Mesenchymal stem cell (in vitro differentiated cells and primary cell): ENCODE measurements around the gene TTLL10.

Experiments used
- DNase-seq: peaks from one replicate; pipeline ENCODE4 v3.0.0-alpha.2; 2013
- H2AFZ ChIP-seq: one replicate; pipeline ENCODE4 v1.6.1; 2013; ENCODE audit warnings: low read depth, mild to moderate bottlenecking, control low read depth, inconsistent platforms, low read length, moderate library complexity
- H2AK5ac ChIP-seq: 2 replicates; pipeline ENCODE4 v1.6.1; 2013; ENCODE audit warnings: low read length, moderate library complexity, mild to moderate bottlenecking, inconsistent platforms; ENCODE audit not compliant: severe bottlenecking
- H2BK120ac ChIP-seq: one replicate; pipeline ENCODE4 v1.6.1; 2013; ENCODE audit warnings: low read depth, mild to moderate bottlenecking, inconsistent platforms, low read length, moderate library complexity
- H2BK12ac ChIP-seq, 2 experiments: one replicate each; pipeline ENCODE4 v1.6.1; 2013; ENCODE audit warnings: inconsistent platforms in 2 of 2, low read length in 2 of 2, mild to moderate bottlenecking in 2 of 2, moderate library complexity in 2 of 2, control low read depth in 1 of 2
- H2BK15ac ChIP-seq: one replicate; pipeline ENCODE4 v1.6.1; 2013; ENCODE audit warnings: mild to moderate bottlenecking, low read depth, inconsistent platforms; ENCODE audit not compliant: poor library complexity, severe bottlenecking
- H2BK5ac ChIP-seq: 2 replicates; pipeline ENCODE4 v1.6.1; 2013; ENCODE audit warnings: low read depth, mild to moderate bottlenecking, low read length, control low read depth, inconsistent platforms; ENCODE audit not compliant: poor library complexity, severe bottlenecking
- H3K14ac ChIP-seq, 2 experiments: one replicate each; pipeline ENCODE4 v1.6.1; 2013; ENCODE audit warnings: inconsistent platforms in 2 of 2, low read length in 2 of 2, control low read depth in 1 of 2, mild to moderate bottlenecking in 1 of 2, moderate library complexity in 1 of 2
- H3K18ac ChIP-seq, 2 experiments: one replicate each; pipeline ENCODE4 v1.6.1; 2013; ENCODE audit warnings: inconsistent platforms in 2 of 2, low read length in 2 of 2, control low read depth in 1 of 2, low read depth in 1 of 2, mild to moderate bottlenecking in 1 of 2
- H3K23ac ChIP-seq, 2 experiments: one replicate each; pipeline ENCODE4 v1.6.1; 2013; ENCODE audit warnings: inconsistent platforms in 2 of 2, low read length in 2 of 2, mild to moderate bottlenecking in 2 of 2, moderate library complexity in 2 of 2, control low read depth in 1 of 2
- H3K27ac ChIP-seq: 2 replicates; pipeline ENCODE4 v1.5.1; 2013; ENCODE audit warnings: mild to moderate bottlenecking, moderate library complexity, low read length, control low read depth, inconsistent platforms; ENCODE audit not compliant: poor library complexity, severe bottlenecking
- H3K27me3 ChIP-seq, 2 experiments: 2 replicates each; pipeline versions ENCODE4 v1.6.1 to v1.7.0; 2013; ENCODE audit warnings: low read length in 2 of 2, mild to moderate bottlenecking in 2 of 2, moderate library complexity in 2 of 2, control low read depth in 1 of 2, inconsistent platforms in 1 of 2; ENCODE audit not compliant: control insufficient read depth in 1 of 2, insufficient read depth in 1 of 2
- H3K36me3 ChIP-seq, 2 experiments: 2 replicates each; pipeline versions ENCODE4 v1.6.1 to v1.7.0; 2013; ENCODE audit warnings: low read length in 2 of 2, control low read depth in 1 of 2, inconsistent platforms in 1 of 2, low read depth in 1 of 2, mild to moderate bottlenecking in 1 of 2; ENCODE audit not compliant: insufficient read depth in 2 of 2, control insufficient read depth in 1 of 2
- H3K4ac ChIP-seq, 2 experiments: one replicate each; pipeline ENCODE4 v1.6.1; 2013; ENCODE audit warnings: inconsistent platforms in 2 of 2, low read length in 2 of 2, mild to moderate bottlenecking in 2 of 2, moderate library complexity in 2 of 2, control low read depth in 1 of 2, low read depth in 1 of 2
- H3K4me1 ChIP-seq: 2 replicates; pipeline ENCODE4 v1.6.1; 2013; ENCODE audit warnings: low read depth, low read length, control low read depth; ENCODE audit not compliant: control insufficient read depth, insufficient read depth
- H3K4me2 ChIP-seq: 2 replicates; pipeline ENCODE4 v1.6.1; 2013; ENCODE audit warnings: low read length, mild to moderate bottlenecking, inconsistent platforms; ENCODE audit not compliant: poor library complexity, severe bottlenecking
- H3K4me3 ChIP-seq, 2 experiments: 2 replicates each; pipeline versions ENCODE4 v1.5.1 to v1.7.0; 2013; ENCODE audit warnings: low read length in 2 of 2, mild to moderate bottlenecking in 2 of 2, control low read depth in 1 of 2, low read depth in 1 of 2; ENCODE audit not compliant: insufficient read depth in 1 of 2
- H3K79me1 ChIP-seq: replicated peaks from 2 replicates; pipeline ENCODE4 v1.6.1; 2013; ENCODE audit warnings: mild to moderate bottlenecking, control low read depth, low read length, inconsistent platforms; ENCODE audit not compliant: poor library complexity, severe bottlenecking
- H3K9ac ChIP-seq: 2 replicates; pipeline ENCODE4 v1.7.0; 2013; ENCODE audit warnings: mild to moderate bottlenecking, low read length, moderate library complexity
- H3K9me3 ChIP-seq: 2 replicates; pipeline ENCODE4 v1.7.0; 2013; ENCODE audit warnings: mild to moderate bottlenecking, low read length; ENCODE audit not compliant: control insufficient read depth
- H4K8ac ChIP-seq: one replicate; pipeline ENCODE4 v1.6.1; 2013; ENCODE audit warnings: inconsistent platforms, mild to moderate bottlenecking, low read length, moderate library complexity
- H4K91ac ChIP-seq: one replicate; pipeline ENCODE4 v1.6.1; 2013; ENCODE audit warnings: mild to moderate bottlenecking, low read length, inconsistent platforms
- WGBS: methylation state at CpG from one replicate; pipeline ENCODE4 v1.1.7; 2013; ENCODE audit warnings: mixed read lengths; 5-methylcytosine and 5-hydroxymethylcytosine counted together

Gene TTLL10

GRCh38 chr1:1225913-1226312 lies 52.2 kb downstream of the TTLL10 start:
- no peaks in the 10 kb centered on the region for H3K27me3 ChIP-seq
- 99% methylated on average over 18 of the region's 18 CpGs for WGBS
- no peak for DNase-seq
- H3K9me3 ChIP-seq, result no peaks in the 10 kb centered on the region
- H3K36me3 ChIP-seq, result peaks cover 67 to 91% of the 10 kb centered on the region in 2 experiments
- peaks cover 19% of the 10 kb centered on the region for H3K4me1 ChIP-seq
- no peak overlapping the region for H3K23ac ChIP-seq
- H2BK5ac ChIP-seq, result no peak overlapping the region
- H3K9ac ChIP-seq, result no peak overlapping the region
- no peak overlapping the region for H2AFZ ChIP-seq
- H4K8ac ChIP-seq, result no peak overlapping the region
- H3K27ac ChIP-seq, result no peak overlapping the region
- H3K14ac ChIP-seq, result no peak overlapping the region
- H2BK12ac ChIP-seq, result no peak overlapping the region
- no peak overlapping the region for H3K4ac ChIP-seq
- H2AK5ac ChIP-seq, result no peak overlapping the region
- no peak overlapping the region for H4K91ac ChIP-seq
- no peak overlapping the region for H2BK120ac ChIP-seq
- no peak overlapping the region for H3K18ac ChIP-seq
- H3K4me3 ChIP-seq, result no peak overlapping the region
- no peak overlapping the region for H3K4me2 ChIP-seq
- H2BK15ac ChIP-seq, result no peak overlapping the region
- H3K79me1 ChIP-seq, result peaks cover 41% of the 10 kb centered on the region

GRCh38 chr1:1226566-1227362 lies 53.1 kb downstream of the TTLL10 start:
- no peak overlapping the region for H4K91ac ChIP-seq
- no peak overlapping the region for H2BK5ac ChIP-seq
- no peak overlapping the region for H4K8ac ChIP-seq
- no peak overlapping the region for H3K18ac ChIP-seq
- H2AFZ ChIP-seq, result no peak overlapping the region
- H2AK5ac ChIP-seq, result no peak overlapping the region
- H3K36me3 ChIP-seq, result peaks cover 58 to 83% of the 10 kb centered on the region in 2 experiments
- peaks cover 38% of the 10 kb centered on the region for H3K79me1 ChIP-seq
- no peak overlapping the region for H3K23ac ChIP-seq
- no peak overlapping the region for H3K9ac ChIP-seq
- 98% methylated on average over 41 of the region's 44 CpGs for WGBS
- no peak overlapping the region for H2BK12ac ChIP-seq
- H3K4ac ChIP-seq, result no peak overlapping the region
- no peaks in the 10 kb centered on the region for H3K9me3 ChIP-seq
- no peak for DNase-seq
- no peak overlapping the region for H2BK15ac ChIP-seq
- H3K4me1 ChIP-seq, result peaks cover 19% of the 10 kb centered on the region
- H3K27me3 ChIP-seq, result no peaks in the 10 kb centered on the region
- no peak overlapping the region for H2BK120ac ChIP-seq
- H3K27ac ChIP-seq, result no peak overlapping the region
- H3K14ac ChIP-seq, result no peak overlapping the region
- no peak overlapping the region for H3K4me3 ChIP-seq
- H3K4me2 ChIP-seq, result no peak overlapping the region

- no peak overlapping the region for H2BK120ac ChIP-seq
- H3K4me1 ChIP-seq, result peaks cover 22% of the 10 kb centered on the region
- no peak overlapping the region for H3K4me3 ChIP-seq
- no peak overlapping the region for H4K91ac ChIP-seq
- H3K4ac ChIP-seq, result no peak overlapping the region
- no peak overlapping the region for H3K23ac ChIP-seq
- no peak overlapping the region for H4K8ac ChIP-seq
- DNase-seq, result no peak
- H3K79me1 ChIP-seq, result peaks cover 38% of the 10 kb centered on the region
- no peaks in the 10 kb centered on the region for H3K9me3 ChIP-seq
- no peak overlapping the region for H3K4me2 ChIP-seq
- H3K36me3 ChIP-seq, result peaks cover 53 to 77% of the 10 kb centered on the region in 2 experiments
- no peak overlapping the region for H3K9ac ChIP-seq
- no peak overlapping the region for H2BK12ac ChIP-seq
- H3K27ac ChIP-seq, result no peak overlapping the region
- no peak overlapping the region for H2BK5ac ChIP-seq
- no peak overlapping the region for H3K14ac ChIP-seq
- no peaks in the 10 kb centered on the region for H3K27me3 ChIP-seq
- 99% methylated on average over 22 of the region's 25 CpGs for WGBS
- H2AK5ac ChIP-seq, result no peak overlapping the region
- no peak overlapping the region for H2BK15ac ChIP-seq
- H2AFZ ChIP-seq, result no peak overlapping the region
- H3K18ac ChIP-seq, result no peak overlapping the region
These were observed 53.7 kb downstream of the TTLL10 start for GRCh38 chr1:1227386-1227785.

GRCh38 chr1:1228187-1228586 lies 54.5 kb downstream of the TTLL10 start:
- H2BK12ac ChIP-seq, result no peak overlapping the region
- H3K9me3 ChIP-seq, result no peaks in the 10 kb centered on the region
- no peak overlapping the region for H3K23ac ChIP-seq
- H3K4me2 ChIP-seq, result no peak overlapping the region
- H3K36me3 ChIP-seq, result peaks cover 45 to 77% of the 10 kb centered on the region in 2 experiments
- no peak overlapping the region for H3K9ac ChIP-seq
- H2BK120ac ChIP-seq, result no peak overlapping the region
- peaks cover 36% of the 10 kb centered on the region for H3K79me1 ChIP-seq
- H3K27me3 ChIP-seq, result no peaks in the 10 kb centered on the region
- no peak overlapping the region for H2BK15ac ChIP-seq
- no peak overlapping the region for H2AK5ac ChIP-seq
- peaks cover 27% of the 10 kb centered on the region for H3K4me1 ChIP-seq
- no peak overlapping the region for H3K4me3 ChIP-seq
- H2AFZ ChIP-seq, result no peak overlapping the region
- H3K4ac ChIP-seq, result no peak overlapping the region
- H2BK5ac ChIP-seq, result no peak overlapping the region
- 98% methylated on average over 30 of the region's 30 CpGs for WGBS
- no peak overlapping the region for H4K8ac ChIP-seq
- no peak for DNase-seq
- H4K91ac ChIP-seq, result no peak overlapping the region
- H3K14ac ChIP-seq, result no peak overlapping the region
- H3K18ac ChIP-seq, result no peak overlapping the region
- H3K27ac ChIP-seq, result no peak overlapping the region
